Measurements from ENCODE around the gene RPL34.

The RPL34 gene

DNA sequence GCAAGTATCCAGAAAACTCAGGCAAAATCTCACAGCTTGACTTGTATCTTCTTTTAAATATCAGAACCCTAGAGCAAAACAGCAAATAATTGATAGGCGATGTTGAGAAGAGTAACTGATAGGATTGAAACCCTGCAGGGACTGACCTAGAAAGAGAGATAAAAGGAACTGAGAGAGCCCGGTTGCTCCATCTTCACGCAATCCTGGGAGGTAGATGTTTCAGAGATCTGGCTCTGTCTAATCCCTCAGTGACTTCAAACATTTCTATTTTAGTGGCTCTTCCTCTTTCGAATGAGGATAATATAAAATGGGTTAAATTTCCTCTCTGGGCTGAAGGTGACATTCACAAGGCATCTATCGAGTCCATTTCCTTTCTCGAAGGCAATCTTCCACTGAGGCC, 39.3 kb upstream of the RPL34 start:
- no peak overlapping the region for H3K4me3 ChIP-seq (ENCODE audit: low read length, poor library complexity, severe bottlenecking)
- no peaks in the 10 kb centered on the region for H4K20me1 ChIP-seq (ENCODE audit: insufficient read depth, low read length, poor library complexity, severe bottlenecking)
- H2AFZ ChIP-seq (ENCODE audit: low read length) = no peak overlapping the region
- peak overlapping the region; percentile 17 for H3K4me2 ChIP-seq (ENCODE audit: low read depth, low read length, poor library complexity, severe bottlenecking)
- no peaks in the 10 kb centered on the region for H3K27me3 ChIP-seq (ENCODE audit: insufficient read depth, low read length, poor library complexity, severe bottlenecking)
- H3K79me2 ChIP-seq (ENCODE audit: insufficient read depth, low read length) = no peaks in the 10 kb centered on the region
- TF ChIP-seq EZH2phosphoT487 (IDR thresholded peaks at IDR 0.05; ENCODE audit: borderline replicate concordance) = no peak
- TF ChIP-seq, protein P1, sequence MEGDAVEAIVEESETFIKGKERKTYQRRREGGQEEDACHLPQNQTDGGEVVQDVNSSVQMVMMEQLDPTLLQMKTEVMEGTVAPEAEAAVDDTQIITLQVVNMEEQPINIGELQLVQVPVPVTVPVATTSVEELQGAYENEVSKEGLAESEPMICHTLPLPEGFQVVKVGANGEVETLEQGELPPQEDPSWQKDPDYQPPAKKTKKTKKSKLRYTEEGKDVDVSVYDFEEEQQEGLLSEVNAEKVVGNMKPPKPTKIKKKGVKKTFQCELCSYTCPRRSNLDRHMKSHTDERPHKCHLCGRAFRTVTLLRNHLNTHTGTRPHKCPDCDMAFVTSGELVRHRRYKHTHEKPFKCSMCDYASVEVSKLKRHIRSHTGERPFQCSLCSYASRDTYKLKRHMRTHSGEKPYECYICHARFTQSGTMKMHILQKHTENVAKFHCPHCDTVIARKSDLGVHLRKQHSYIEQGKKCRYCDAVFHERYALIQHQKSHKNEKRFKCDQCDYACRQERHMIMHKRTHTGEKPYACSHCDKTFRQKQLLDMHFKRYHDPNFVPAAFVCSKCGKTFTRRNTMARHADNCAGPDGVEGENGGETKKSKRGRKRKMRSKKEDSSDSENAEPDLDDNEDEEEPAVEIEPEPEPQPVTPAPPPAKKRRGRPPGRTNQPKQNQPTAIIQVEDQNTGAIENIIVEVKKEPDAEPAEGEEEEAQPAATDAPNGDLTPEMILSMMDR (conservative IDR thresholded peaks at IDR 0.05; ENCODE audit: low read length) = no peak
- no peaks in the 10 kb centered on the region for H3F3A ChIP-seq (ENCODE audit: low read depth)
- H3K9me3 ChIP-seq (ENCODE audit: insufficient read depth, low read depth, low read length) = no peaks in the 10 kb centered on the region
- no peak overlapping the region for H3K9ac ChIP-seq (ENCODE audit: low read depth, low read length, poor library complexity, severe bottlenecking)
- H3K9me2 ChIP-seq (replicated peaks; ENCODE audit: low read depth, low read length) = no peaks in the 10 kb centered on the region
- H3K4me1 ChIP-seq (ENCODE audit: insufficient read depth, low read length, poor library complexity, severe bottlenecking) = peaks cover 12% of the 10 kb centered on the region
- no peaks in the 10 kb centered on the region for H3K36me3 ChIP-seq (ENCODE audit: insufficient read depth, low read length)

DNA sequence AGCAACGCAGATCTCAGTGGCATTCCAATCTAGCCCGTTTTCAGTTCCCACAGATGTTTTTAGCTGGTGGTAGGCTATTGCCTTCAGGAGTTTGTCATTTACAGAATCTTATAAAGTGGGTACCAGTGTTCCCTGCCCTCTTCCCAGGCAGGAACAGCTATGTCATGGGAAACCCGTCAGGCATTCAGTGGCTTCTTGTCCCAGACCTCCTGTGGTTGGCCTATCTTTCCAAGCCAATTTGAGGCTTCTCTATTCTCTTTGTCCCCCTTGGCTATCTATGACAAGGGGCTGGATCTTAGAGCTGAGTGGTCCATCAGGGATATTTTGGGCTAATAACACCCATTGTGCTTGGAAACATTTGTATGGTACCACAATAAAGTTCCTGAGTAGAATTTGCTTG, 33.6 kb upstream of the RPL34 start:
- Histone ChIP-seq H4K20me1 (ENCODE audit: insufficient read depth, low read length, poor library complexity, severe bottlenecking) (no peaks in the 10 kb centered on the region), H3K9me3 (ENCODE audit: insufficient read depth, low read depth, low read length) (no peaks in the 10 kb centered on the region), H3K9ac (ENCODE audit: low read depth, low read length, poor library complexity, severe bottlenecking) (no peak overlapping the region), H3K36me3 (ENCODE audit: insufficient read depth, low read length) (no peaks in the 10 kb centered on the region), H3K9me2 (replicated peaks; ENCODE audit: low read depth, low read length) (no peaks in the 10 kb centered on the region), H3K4me1 (ENCODE audit: insufficient read depth, low read length, poor library complexity, severe bottlenecking) (no peaks in the 10 kb centered on the region), H2AFZ (ENCODE audit: low read length) (no peak overlapping the region), H3F3A (ENCODE audit: low read depth) (no peaks in the 10 kb centered on the region), H3K27me3 (ENCODE audit: insufficient read depth, low read length, poor library complexity, severe bottlenecking) (no peaks in the 10 kb centered on the region), H3K4me3 (ENCODE audit: low read length, poor library complexity, severe bottlenecking) (no peak overlapping the region), H3K79me2 (ENCODE audit: insufficient read depth, low read length) (no peaks in the 10 kb centered on the region), H3K4me2 (ENCODE audit: low read depth, low read length, poor library complexity, severe bottlenecking) (no peak overlapping the region)
- TF ChIP-seq, protein P1 (conservative IDR thresholded peaks at IDR 0.05; ENCODE audit: low read length) = no peak
- no peak for TF ChIP-seq EZH2phosphoT487 (IDR thresholded peaks at IDR 0.05; ENCODE audit: borderline replicate concordance)

DNA sequence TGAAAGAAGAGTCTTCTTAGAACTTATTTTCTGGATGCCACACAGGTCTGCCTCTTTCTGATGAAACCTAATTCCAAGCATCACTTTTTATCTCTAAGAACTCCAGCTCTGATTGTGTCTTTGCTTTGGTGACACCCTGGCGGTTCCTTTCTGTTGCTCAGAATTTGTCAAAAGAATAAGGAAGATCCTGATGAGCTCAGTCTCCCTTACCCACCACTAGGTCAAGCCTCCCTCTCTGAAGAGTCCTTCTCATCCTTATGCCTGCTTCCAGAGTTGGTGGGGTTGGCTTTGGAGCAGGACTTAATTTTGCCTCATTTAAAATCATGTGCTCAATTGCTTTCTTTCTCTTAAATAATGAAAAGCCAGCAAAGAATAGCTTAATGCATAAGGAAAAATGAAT, 31.5 kb upstream of the RPL34 start:
- H4K20me1 ChIP-seq (ENCODE audit: insufficient read depth, low read length, poor library complexity, severe bottlenecking) = no peaks in the 10 kb centered on the region
- TF ChIP-seq, protein P1 (conservative IDR thresholded peaks at IDR 0.05; ENCODE audit: low read length) = no peak
- TF ChIP-seq EZH2phosphoT487 (IDR thresholded peaks at IDR 0.05; ENCODE audit: borderline replicate concordance) = no peak
- H2AFZ ChIP-seq (ENCODE audit: low read length) = no peak overlapping the region
- H3K79me2 ChIP-seq (ENCODE audit: insufficient read depth, low read length) = no peaks in the 10 kb centered on the region
- no peaks in the 10 kb centered on the region for H3F3A ChIP-seq (ENCODE audit: low read depth)
- no peak overlapping the region for H3K9ac ChIP-seq (ENCODE audit: low read depth, low read length, poor library complexity, severe bottlenecking)
- no peaks in the 10 kb centered on the region for H3K27me3 ChIP-seq (ENCODE audit: insufficient read depth, low read length, poor library complexity, severe bottlenecking)
- H3K4me1 ChIP-seq (ENCODE audit: insufficient read depth, low read length, poor library complexity, severe bottlenecking) = no peaks in the 10 kb centered on the region
- no peak overlapping the region for H3K4me2 ChIP-seq (ENCODE audit: low read depth, low read length, poor library complexity, severe bottlenecking)
- H3K36me3 ChIP-seq (ENCODE audit: insufficient read depth, low read length) = no peaks in the 10 kb centered on the region
- no peak overlapping the region for H3K4me3 ChIP-seq (ENCODE audit: low read length, poor library complexity, severe bottlenecking)
- no peaks in the 10 kb centered on the region for H3K9me2 ChIP-seq (replicated peaks; ENCODE audit: low read depth, low read length)
- H3K9me3 ChIP-seq (ENCODE audit: insufficient read depth, low read depth, low read length) = no peaks in the 10 kb centered on the region

All from Loucy (cell line).